IMR-90 (cell line): Measurements from ENCODE around the gene XKRX. TPM values are rescaled to one million over a fixed set of nuclear protein-coding genes. Genes with fewer than 3 reads are reported as not detected.

ENCODE experiments used
- ATAC-seq: fragments of 200-7000 bp; cut with Tn5 transposase; 2 replicates; pipeline ENCODE4 v1.9.1; 2020; ENCODE audit warnings: low read depth, mild to moderate bottlenecking, moderate library complexity
- BruUV-seq: library from RNA; stranded (reverse); fragments of 400-500 nt; replicated peaks from 2 replicates; lab custom pipeline; 2021; lab: Mats Ljungman, UMichigan
- CTCF ChIA-PET: fragments of 300-600 bp; formaldehyde crosslinking; extraction: SDS; loops from one replicate; lab custom pipeline; 2021; ENCODE audit warnings: antibody characterized with exemption; lab: Yijun Ruan, JAX
- POLR2A ChIA-PET: fragments of 300-600 bp; sonication (Branson Sonifier 250); formaldehyde crosslinking; loops from one replicate; lab custom pipeline; 2022; ENCODE audit warnings: antibody characterized with exemption; ENCODE audit not compliant: unreplicated experiment; lab: Charles Lee
- DNase-seq: peaks from one replicate; pipeline ENCODE4 v3.0.0; 2013
- H2AFZ ChIP-seq: replicated peaks from 2 replicates; pipeline ENCODE3; 2013; ENCODE audit warnings: low read length, mild to moderate bottlenecking; ENCODE audit not compliant: poor library complexity
- H2AK5ac ChIP-seq: 2 replicates; pipeline ENCODE4 v1.6.1; 2013; ENCODE audit warnings: low read depth, low read length, inconsistent platforms
- H2AK9ac ChIP-seq: replicated peaks from 2 replicates; pipeline ENCODE3; 2013; ENCODE audit warnings: mild to moderate bottlenecking, low read depth, low read length, moderate library complexity; ENCODE audit not compliant: poor library complexity
- H2BK120ac ChIP-seq: 2 replicates; pipeline ENCODE4 v1.6.1; 2013; ENCODE audit warnings: low read depth, low read length, inconsistent platforms
- H2BK15ac ChIP-seq: 3 replicates; pipeline ENCODE4 v1.6.1; 2013; ENCODE audit warnings: low read depth, low read length, inconsistent platforms
- H2BK20ac ChIP-seq: 2 replicates; pipeline ENCODE4 v1.6.1; 2013; ENCODE audit warnings: low read depth, mild to moderate bottlenecking, inconsistent platforms, low read length, moderate library complexity
- H2BK5ac ChIP-seq: 2 replicates; pipeline ENCODE4 v1.6.1; 2013; ENCODE audit warnings: mild to moderate bottlenecking, low read depth, low read length, inconsistent platforms; ENCODE audit not compliant: poor library complexity, severe bottlenecking
- H3K14ac ChIP-seq: replicated peaks from 2 replicates; pipeline ENCODE4 v1.6.1; 2013; ENCODE audit warnings: low read depth, low read length, inconsistent platforms
- H3K18ac ChIP-seq: 2 replicates; pipeline ENCODE4 v1.6.1; 2013; ENCODE audit warnings: low read depth, low read length, control low read depth
- H3K23ac ChIP-seq: 2 replicates; pipeline ENCODE4 v1.6.1; 2013; ENCODE audit warnings: low read depth, low read length, inconsistent platforms
- H3K27ac ChIP-seq: 2 replicates; pipeline ENCODE4 v1.5.1; 2013; ENCODE audit warnings: mild to moderate bottlenecking, control low read depth, low read length; ENCODE audit not compliant: insufficient read depth
- H3K27me3 ChIP-seq: 2 replicates; pipeline ENCODE4 v1.6.1; 2013; ENCODE audit warnings: low read length; ENCODE audit not compliant: control insufficient read depth, insufficient read depth
- H3K36me3 ChIP-seq: 2 replicates; pipeline ENCODE4 v1.6.1; 2013; ENCODE audit warnings: low read length, mixed read lengths; ENCODE audit not compliant: control insufficient read depth, insufficient read depth
- H3K4ac ChIP-seq: 2 replicates; pipeline ENCODE4 v1.6.1; 2013; ENCODE audit warnings: low read depth, low read length, inconsistent platforms
- H3K4me1 ChIP-seq: 2 replicates; pipeline ENCODE4 v1.6.1; 2013; ENCODE audit warnings: low read length, mixed read lengths; ENCODE audit not compliant: control insufficient read depth, insufficient read depth
- H3K4me2 ChIP-seq: 2 replicates; pipeline ENCODE4 v1.6.1; 2013; ENCODE audit warnings: low read depth, mild to moderate bottlenecking, control low read depth, low read length, moderate library complexity
- H3K4me3 ChIP-seq: 2 replicates; pipeline ENCODE4 v1.5.1; 2013; ENCODE audit warnings: low read depth, mild to moderate bottlenecking, control low read depth, low read length, moderate library complexity; ENCODE audit not compliant: insufficient read depth
- H3K56ac ChIP-seq: 2 replicates; pipeline ENCODE4 v1.6.1; 2013; ENCODE audit warnings: low read length, inconsistent platforms; ENCODE audit not compliant: insufficient read depth; ENCODE audit errors: extremely low read depth
- H3K79me1 ChIP-seq, 2 experiments: 2 replicates each; pipeline ENCODE4 v1.6.1; 2013; ENCODE audit warnings: low read length in 2 of 2, inconsistent platforms in 1 of 2, low read depth in 1 of 2
- H3K9ac ChIP-seq: 2 replicates; pipeline ENCODE4 v1.6.1; 2013; ENCODE audit warnings: low read depth, low read length, control low read depth
- H3K9me1 ChIP-seq: 2 replicates; pipeline ENCODE4 v1.6.1; 2013; ENCODE audit warnings: low read length, inconsistent platforms; ENCODE audit not compliant: insufficient read depth
- H3K9me3 ChIP-seq: 2 replicates; pipeline ENCODE4 v1.6.1; 2013; ENCODE audit warnings: low read length; ENCODE audit not compliant: control insufficient read depth, insufficient read depth
- H4K20me1 ChIP-seq: 2 replicates; pipeline ENCODE4 v1.6.1; 2013; ENCODE audit warnings: low read length, inconsistent platforms; ENCODE audit not compliant: insufficient read depth
- H4K5ac ChIP-seq: 2 replicates; pipeline ENCODE4 v1.6.1; 2013; ENCODE audit warnings: mild to moderate bottlenecking, low read depth, low read length, control low read depth
- H4K8ac ChIP-seq, 2 experiments: 2 replicates each; pipeline ENCODE4 v1.6.1; 2013; ENCODE audit warnings: low read depth in 2 of 2, low read length in 2 of 2, control low read depth in 1 of 2, inconsistent platforms in 1 of 2
- H4K91ac ChIP-seq: 2 replicates; pipeline ENCODE4 v1.6.1; 2013; ENCODE audit warnings: low read depth, low read length, inconsistent platforms; ENCODE audit not compliant: insufficient read depth
- MAFK ChIP-seq: IDR thresholded peaks from 2 replicates; pipeline ENCODE4 v1.6.1; 2012; ENCODE audit warnings: low read depth, low read length, improper control_type of control experiment
- MAZ ChIP-seq: IDR thresholded peaks from 2 replicates; pipeline ENCODE4 v1.6.1; 2012; ENCODE audit warnings: low read depth, mild to moderate bottlenecking, low read length, improper control_type of control experiment, moderate library complexity, borderline replicate concordance
- MXI1 ChIP-seq: IDR thresholded peaks from 2 replicates; pipeline ENCODE4 v1.6.1; 2012; ENCODE audit warnings: low read depth, mild to moderate bottlenecking, low read length, moderate library complexity, borderline replicate concordance
- RAD21 ChIP-seq: IDR thresholded peaks from 2 replicates; pipeline ENCODE4 v1.6.1; 2012; ENCODE audit warnings: low read length, improper control_type of control experiment
- RFX5 ChIP-seq: IDR thresholded peaks from 2 replicates; pipeline ENCODE4 v1.8.0; 2012; ENCODE audit warnings: low read depth, mild to moderate bottlenecking, low read length, moderate library complexity
- whole genome bisulfite sequencing, 2 experiments: methylation state at CpG; one replicate each; pipeline versions ENCODE4 v1.1.5 to v1.1.7; 2013; ENCODE audit warnings: missing lambda C conversion rate in 2 of 2; ENCODE audit not compliant: insufficient read length in 1 of 2; ENCODE audit errors: extremely low coverage in 2 of 2; 5-methylcytosine and 5-hydroxymethylcytosine counted together
- dilution Hi-C: fragments of 300-500 bp; cut with HindIII; formaldehyde crosslinking; loops from one replicate; pipeline ENCODE4 v1.14.3; 2018; ENCODE audit warnings: low sequenced_read_pairs; ENCODE audit not compliant: unreplicated experiment
- in situ Hi-C: fragments of 300-500 bp; cut with MboI; formaldehyde crosslinking; loops from 3 replicates; pipeline ENCODE4 v1.14.3; 2019; ENCODE audit warnings: low sequenced_read_pairs, inconsistent platforms, mixed read lengths
- intact Hi-C: fragments of 100-400 bp; cut with micrococcal nuclease; formaldehyde crosslinking; loops from 2 replicates; pipeline ENCODE4 v1.10.0; 2022
- polyA plus RNA-seq, 3 experiments: library from polyadenylated mRNA; depleted of rRNA; stranded (reverse); fragments of >200 nt; gene quantifications; 2 replicates each; pipeline ENCODE4 v1.2.3, GENCODE V29; 2012; ENCODE audit warnings: low replicate concordance in 1 of 3
- total RNA-seq: library from RNA; depleted of rRNA; stranded (reverse); fragments of >200 nt; gene quantifications from 2 replicates; pipeline ENCODE4 v1.2.3, GENCODE V29; 2012
- TF ChIP-seq, protein P1 (sequence below): fragments of 150-350 bp; IDR thresholded peaks from 2 replicates; pipeline ENCODE4 v1.6.1; 2017; ENCODE audit warnings: mild to moderate bottlenecking, antibody characterized with exemption, low read length, low read depth
- TF ChIP-seq, protein P2 (sequence below): fragments of 150-350 bp; IDR thresholded peaks from 2 replicates; pipeline ENCODE4 v1.6.1; 2016; ENCODE audit warnings: low read depth, mild to moderate bottlenecking, low read length, moderate library complexity, borderline replicate concordance

Gene XKRX
- total and polyA plus RNA-seq, 2 of the 4 experiments (the other 2 are of a cell fraction): 0.39 to 0.90 TPM

DNA sequence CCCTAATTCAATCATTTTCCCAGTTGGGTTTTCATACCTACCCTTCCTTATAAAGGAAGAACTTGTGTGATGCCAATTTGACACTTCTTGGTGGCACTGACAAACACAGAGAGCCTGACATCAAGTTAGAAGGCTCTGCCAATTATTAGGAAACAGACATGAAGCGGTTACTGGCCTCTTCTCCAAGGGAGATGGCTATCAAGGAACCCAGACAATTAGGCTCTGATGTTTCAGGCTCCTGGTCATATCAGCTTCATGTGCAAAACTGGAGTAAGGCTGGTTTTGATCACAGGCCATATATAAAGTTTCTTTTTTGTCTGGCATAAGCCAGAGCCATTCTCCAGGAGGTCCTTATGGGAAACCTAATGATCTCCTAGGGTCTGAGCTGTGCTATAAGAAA lies 41.2 kb upstream of the XKRX start:
- dilution Hi-C loops (no loop called here), in situ Hi-C loops (no loop called here), intact Hi-C loops (no loop called here)
- H4K5ac ChIP-seq: no peak overlapping the region
- H2BK5ac ChIP-seq: no peak overlapping the region
- no peak overlapping the region for H2AFZ ChIP-seq
- H3K27me3 ChIP-seq: no peaks in the 10 kb centered on the region
- H3K9me1 ChIP-seq: no peaks in the 10 kb centered on the region; the same call in 1 of the 2 replicates
- H4K20me1 ChIP-seq: no peaks in the 10 kb centered on the region
- DNase-seq (no peak), ATAC-seq (no peak)
- no peak overlapping the region for H3K4ac ChIP-seq
- no peak overlapping the region for H3K18ac ChIP-seq
- H3K27ac ChIP-seq: no peak overlapping the region
- no peak overlapping the region for H3K4me3 ChIP-seq
- no peak overlapping the region for H3K56ac ChIP-seq
- H3K4me1 ChIP-seq: peaks cover 7% of the 10 kb centered on the region
- no peak overlapping the region for H2BK120ac ChIP-seq
- no TSS peak for BruUV-seq
- H3K79me1 ChIP-seq: no peaks in the 10 kb centered on the region
- no CpG with 5 or more reads among the region's 1 CpG for WGBS, 2 experiments
- H3K4me2 ChIP-seq: no peak overlapping the region
- no peak overlapping the region for H3K14ac ChIP-seq
- H2BK20ac ChIP-seq: peak overlapping the region; percentile 24; the same call in 1 of the 2 replicates
- H3K9ac ChIP-seq: no peak overlapping the region
- H2BK15ac ChIP-seq: no peak overlapping the region
- H2AK9ac ChIP-seq: no peak overlapping the region
- no peak overlapping the region for H3K23ac ChIP-seq
- ChIA-PET POLR2A (no interaction called here), CTCF (interaction anchor here (0.6 kb wide), 1 partner anchor 67 kb away, joined by 4 read pairs; no protein-coding TSS in a partner anchor)
- TF ChIP-seq, protein P1, sequence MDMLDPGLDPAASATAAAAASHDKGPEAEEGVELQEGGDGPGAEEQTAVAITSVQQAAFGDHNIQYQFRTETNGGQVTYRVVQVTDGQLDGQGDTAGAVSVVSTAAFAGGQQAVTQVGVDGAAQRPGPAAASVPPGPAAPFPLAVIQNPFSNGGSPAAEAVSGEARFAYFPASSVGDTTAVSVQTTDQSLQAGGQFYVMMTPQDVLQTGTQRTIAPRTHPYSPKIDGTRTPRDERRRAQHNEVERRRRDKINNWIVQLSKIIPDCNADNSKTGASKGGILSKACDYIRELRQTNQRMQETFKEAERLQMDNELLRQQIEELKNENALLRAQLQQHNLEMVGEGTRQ: no peak
- TF ChIP-seq, protein P2, sequence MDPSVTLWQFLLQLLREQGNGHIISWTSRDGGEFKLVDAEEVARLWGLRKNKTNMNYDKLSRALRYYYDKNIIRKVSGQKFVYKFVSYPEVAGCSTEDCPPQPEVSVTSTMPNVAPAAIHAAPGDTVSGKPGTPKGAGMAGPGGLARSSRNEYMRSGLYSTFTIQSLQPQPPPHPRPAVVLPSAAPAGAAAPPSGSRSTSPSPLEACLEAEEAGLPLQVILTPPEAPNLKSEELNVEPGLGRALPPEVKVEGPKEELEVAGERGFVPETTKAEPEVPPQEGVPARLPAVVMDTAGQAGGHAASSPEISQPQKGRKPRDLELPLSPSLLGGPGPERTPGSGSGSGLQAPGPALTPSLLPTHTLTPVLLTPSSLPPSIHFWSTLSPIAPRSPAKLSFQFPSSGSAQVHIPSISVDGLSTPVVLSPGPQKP: no peak
- TF ChIP-seq RFX5: no peak
- no peak for TF ChIP-seq MAFK
- TF ChIP-seq MAZ: no peak
- no peak for TF ChIP-seq MXI1
- no peak for TF ChIP-seq RAD21
- no peaks in the 10 kb centered on the region for H3K36me3 ChIP-seq
- no peak overlapping the region for H2AK5ac ChIP-seq
- no peak overlapping the region for H4K8ac ChIP-seq
- H4K91ac ChIP-seq: no peak overlapping the region
- H3K9me3 ChIP-seq: no peaks in the 10 kb centered on the region
